Middle frontal gyrus (tissue), 1 donor: ENCODE results near the gene JAKMIP3.
"Not testable (repeated sequence)": the region's sequence is repeated elsewhere in the genome, so short reads cannot be mapped to it uniquely, and the experiment has no call there.

Experiments
- DNase-seq: peaks from one replicate; pipeline ENCODE4 v3.0.0-alpha.2; 2015; ENCODE audit warnings: low spot score; ENCODE audit errors: extremely low spot score

Gene JAKMIP3

DNA sequence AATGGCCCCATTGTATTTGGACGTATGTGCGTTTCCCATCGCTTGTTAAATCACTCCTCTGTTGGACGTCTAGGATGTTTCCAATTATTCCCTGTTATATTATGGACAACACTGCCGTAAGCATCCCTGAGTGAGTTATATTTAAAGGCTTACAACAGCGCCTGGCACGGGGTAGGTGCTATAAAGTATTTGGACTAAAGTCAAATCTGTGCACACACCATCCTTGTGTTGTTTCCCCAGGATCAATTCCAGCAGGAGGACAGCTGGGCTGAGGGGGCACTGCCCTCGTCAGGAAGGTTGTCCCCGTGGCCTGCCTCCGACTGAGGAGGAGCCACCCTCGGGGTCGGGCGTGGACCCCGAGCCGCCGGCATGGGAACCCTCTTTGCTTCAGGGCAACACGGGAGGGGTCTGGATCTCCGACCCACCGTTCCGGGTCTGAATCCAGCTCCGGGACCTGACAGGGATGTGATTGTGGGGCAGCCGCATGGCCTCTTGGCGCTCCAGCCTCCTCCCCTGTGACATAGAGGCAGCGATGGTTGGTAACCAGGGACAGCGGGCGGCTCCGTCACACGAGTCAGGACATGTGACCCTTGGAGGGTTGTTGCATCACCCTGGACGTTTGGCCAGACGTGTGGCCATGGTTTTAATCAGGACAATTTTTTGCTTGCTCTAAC lies 1.5 kb upstream of the JAKMIP3 start:
- DNase-seq: no peak

DNA sequence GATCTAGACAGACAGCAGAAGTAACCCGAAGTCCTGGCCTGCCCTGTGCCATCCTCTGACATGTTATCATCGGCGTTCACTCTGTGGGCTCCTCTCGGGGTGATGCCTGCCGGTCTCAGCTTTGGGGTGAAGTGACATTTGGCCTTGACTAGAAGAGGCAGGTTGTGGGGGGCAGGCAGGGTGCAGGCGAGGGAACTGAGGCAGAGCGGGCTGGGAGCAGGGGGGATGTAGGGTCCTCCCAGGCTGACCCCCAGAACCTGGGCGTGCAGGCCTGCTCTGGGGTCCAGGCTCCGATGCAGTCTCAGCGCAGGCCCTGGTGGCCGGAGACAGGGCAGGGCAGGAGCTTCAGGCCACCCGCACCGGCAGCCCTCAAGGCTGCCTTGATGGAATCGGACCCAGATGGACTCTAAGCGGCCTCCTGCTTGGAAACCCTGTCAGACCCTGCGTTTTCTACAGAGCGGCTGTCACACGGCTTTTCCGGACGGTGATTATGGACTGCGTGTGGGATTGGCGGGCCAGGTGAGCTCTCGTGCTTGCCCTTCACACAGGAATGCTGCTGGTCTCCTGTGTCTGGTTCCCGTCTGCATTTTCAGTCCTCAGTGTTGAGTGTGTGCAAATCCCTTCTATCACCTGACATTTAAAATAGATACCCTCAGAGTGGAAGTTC lies 842 bp upstream of the JAKMIP3 start:
- no peak for DNase-seq

DNA sequence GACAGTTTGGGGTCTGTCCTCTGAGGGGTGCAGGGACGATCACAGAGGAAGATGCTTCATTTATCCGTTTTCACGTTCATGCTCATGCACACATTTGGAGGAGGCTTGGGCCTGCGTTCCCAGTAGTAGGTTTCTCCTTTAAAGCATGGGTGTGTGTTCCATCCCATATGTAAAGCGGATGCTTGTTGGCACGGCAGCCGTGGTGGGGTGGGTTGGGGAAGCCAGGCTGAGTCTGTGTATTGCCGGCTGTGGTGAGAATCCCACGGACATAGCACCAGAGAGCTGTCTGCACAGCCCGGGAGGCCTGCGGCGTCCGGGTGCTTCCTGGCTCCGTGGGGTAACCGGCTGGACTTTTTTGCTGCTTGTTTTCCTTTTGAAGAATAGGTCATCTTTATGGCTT lies 440 bp downstream of the JAKMIP3 start:
- peak; percentile 5 for DNase-seq

DNA sequence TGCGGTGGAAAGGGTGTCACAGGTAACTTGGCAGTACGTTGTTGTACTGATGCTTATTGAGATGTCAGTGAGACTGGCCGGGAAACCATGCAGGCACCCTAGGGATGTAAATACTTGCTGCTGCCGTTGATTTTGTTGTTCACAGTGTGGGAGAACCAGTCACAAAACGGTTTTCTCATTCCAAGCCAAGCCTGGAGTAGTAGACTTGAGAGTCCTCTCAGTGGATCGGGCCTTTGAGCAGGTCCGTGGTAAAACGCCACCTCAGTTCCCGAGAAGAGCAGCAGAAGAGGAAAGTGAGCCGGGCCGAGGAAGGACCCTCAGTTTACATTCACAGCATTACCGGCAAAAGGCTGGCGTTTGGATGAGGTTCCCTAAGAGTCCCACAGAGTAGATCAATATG lies 1.1 kb downstream of the JAKMIP3 start:
- no peak for DNase-seq

DNA sequence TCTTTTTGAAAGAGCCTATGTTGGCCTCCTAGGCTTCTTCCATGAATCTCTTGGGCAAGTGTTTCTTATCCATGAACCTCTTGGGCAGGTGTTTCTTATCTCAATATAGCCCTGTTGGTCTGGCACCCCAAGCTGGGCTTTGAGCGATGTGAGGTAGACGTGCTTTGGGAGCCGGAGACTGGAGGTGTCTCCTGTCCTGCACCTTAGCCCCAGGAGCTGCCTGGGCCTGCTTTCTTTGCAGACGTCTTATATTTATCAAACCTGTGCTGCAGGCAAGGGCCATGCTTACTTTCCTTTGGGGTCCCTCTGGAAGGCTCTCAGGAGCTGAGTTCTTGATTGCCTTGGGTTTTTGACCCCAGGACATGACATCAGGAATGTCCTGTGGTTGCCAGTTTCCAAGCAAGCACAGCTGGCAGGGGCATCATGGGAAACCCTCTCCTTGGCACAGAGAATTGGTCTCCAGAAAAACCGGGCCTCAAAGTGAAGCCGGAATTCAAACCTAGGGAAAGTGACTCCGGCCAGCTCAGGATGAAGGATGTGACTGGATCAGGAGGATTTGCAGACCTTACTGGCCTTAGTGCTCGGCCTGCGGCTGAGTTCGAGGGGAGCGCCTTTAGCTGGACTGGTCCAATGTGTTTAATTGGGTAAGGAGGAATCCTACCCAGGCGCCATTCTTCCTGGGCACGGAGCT lies 2.8 kb downstream of the JAKMIP3 start:
- no peak for DNase-seq

DNA sequence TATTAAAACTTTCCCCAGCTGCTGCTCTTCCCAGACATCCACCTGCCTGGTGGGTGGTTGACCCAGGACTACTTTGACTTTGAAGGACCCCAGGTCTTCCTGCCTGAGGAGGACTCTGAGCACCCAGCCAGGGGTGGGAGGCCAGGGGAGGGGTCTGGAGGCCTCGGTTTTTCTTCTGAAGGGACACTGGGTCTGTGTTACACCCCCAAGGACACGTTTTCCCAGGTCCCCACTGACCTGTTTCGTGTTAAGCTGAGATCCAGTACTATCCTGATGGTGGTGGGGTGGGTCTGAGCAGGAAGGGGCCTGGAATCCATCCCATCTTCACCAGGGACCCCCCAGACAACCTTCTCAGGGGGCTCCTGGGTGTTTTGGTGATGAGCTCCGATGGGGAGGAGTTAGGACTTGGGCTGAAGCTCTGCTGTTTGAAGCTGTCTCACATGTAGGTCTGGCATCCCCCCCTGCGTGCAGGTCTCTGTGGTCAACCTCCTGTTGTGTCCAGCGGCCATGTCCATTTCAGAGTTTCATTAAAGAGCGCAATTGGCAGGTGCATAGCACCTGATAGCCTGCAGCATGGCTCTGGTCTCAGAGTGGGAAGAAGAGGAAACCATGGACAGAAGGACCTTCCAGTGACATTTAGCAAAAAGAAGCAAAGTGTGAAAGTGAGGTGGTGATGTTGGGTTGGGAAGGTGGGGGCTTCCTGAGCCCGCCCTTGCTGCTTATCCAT lies 3.5 kb downstream of the JAKMIP3 start:
- DNase-seq: no peak

DNA sequence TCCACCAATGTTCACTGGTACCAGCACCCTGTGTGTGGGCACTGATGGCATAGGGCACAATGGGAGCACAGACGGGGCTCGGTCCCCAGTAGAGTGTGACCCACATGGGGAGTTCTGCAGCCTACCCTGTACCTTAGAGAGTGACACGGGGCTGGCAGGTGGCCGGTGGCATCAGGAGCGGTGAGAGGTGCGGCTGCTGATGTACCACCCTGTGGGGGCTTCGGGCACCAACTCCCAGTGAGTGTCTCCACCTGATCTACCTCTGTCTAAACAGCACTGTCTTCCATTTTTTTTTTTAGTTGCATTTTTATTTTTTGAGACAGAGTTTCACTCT lies 4.1 kb downstream of the JAKMIP3 start:
- DNase-seq: no peak

DNA sequence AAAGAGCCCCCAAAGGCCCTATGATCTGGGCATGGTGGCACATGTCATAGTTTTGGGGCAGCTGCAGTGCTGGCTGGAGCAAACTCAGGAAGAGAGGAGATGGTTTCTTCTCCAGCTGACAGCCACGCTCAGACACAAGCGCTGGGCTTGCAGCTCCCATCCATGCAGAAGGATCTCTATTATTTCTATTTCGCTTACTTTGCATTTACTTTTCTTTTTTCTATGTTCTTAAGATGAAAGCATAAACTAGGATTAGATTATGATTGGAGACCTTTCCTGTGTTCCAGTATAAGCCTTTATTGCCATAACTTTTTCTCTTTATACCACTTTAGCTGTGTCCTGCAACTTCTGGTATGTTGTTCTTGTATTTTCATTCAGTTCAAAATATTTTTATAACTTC lies 5.0 kb downstream of the JAKMIP3 start:
- no peak for DNase-seq

DNA sequence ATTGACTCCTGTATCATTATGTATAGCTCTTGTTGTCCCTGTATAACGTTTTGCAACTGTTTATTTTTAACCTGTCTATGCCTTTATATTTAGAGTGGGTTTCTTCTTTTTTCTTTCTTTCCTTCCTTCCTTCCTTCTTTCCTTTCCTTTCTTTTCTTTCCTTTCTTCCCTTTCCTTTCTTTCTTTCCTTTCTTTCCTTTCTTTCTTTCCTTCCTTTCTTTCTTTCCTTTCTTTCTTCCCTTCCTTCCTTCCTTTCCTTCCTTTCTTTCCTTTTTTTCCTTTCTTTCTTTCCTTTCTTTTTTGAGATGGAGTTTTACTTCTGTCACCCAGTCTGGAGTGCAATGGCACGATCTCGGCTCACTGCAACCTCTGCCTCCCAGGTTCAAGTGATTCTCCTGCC lies 5.9 kb downstream of the JAKMIP3 start:
- no peak for DNase-seq

DNA sequence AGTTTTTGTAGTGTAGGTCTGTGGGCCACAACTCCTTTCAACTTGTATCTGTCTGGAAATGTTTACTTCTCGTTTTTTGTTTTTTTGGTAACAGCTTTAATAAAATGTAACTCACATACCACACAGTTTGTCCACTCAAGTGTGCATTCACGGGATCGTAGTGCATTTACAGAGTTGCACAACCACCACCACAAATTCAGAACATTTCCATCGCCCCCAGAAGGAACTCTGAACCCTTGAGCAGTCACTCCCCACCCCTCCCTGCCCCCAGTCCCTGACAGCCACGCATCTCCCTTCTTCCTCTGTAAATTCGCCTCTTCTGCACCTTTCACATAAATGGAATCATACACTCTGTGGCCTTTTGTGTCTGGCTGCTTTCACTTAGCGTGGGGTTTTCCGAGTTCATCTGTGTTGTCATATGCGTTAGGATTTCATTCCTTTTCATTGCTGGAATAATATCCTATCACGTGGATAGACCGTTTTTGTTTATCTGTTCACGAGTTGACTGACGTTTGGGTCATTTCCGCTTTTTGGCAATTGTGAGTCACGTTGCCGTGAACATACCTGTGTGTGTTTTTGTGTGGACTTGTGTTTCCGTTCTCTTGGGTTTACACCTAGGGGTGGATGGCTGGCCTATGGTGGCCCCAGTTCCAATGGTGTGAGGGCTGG lies 10.3 kb downstream of the JAKMIP3 start:
- no peak for DNase-seq

DNA sequence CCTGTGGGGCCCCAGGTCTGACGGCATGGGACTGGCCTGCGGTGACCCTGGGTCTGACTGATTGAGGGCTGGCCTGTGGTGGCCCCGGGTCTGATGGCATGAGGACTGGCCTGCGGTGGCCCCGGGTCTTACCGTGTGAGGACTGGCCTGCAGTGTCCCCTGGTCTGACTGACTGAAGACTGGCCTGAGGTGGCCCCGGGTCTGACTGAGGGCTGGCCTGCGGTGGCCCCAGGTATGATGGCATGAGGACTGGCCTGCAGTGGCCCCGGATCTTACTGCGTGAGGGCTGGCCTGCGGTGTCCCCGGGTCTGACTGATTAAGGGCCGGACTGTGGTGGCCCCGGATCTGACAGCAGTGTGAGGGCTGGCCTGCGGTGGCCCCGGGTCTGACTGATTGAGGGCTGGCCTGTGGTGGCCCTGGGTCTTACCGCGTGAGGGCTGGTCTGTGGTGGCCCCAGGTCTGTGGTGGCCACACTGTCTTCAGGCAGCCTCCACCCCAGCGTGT lies 10.9 kb downstream of the JAKMIP3 start:
- no peak for DNase-seq

DNA sequence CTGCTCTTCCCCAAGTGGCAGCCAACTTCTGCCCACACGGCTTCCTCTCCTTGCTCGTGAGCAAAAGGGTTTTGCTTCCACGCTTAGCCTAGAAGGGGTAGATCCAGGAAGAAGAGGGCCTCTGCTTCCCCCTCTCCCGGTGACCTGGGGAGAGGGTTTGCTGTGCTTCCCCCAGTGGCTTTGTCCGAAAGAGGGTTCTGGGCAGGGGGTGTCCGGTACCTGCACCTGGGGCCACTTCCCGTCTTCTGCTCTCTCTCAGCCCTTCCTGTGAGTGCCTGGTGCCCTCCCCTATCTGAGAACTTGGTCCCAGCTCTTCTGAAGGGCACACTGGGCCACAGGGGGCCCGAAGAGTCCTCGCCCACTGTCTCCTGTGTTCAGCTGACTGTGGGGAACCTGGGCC lies 11.3 kb downstream of the JAKMIP3 start:
- no peak for DNase-seq

DNA sequence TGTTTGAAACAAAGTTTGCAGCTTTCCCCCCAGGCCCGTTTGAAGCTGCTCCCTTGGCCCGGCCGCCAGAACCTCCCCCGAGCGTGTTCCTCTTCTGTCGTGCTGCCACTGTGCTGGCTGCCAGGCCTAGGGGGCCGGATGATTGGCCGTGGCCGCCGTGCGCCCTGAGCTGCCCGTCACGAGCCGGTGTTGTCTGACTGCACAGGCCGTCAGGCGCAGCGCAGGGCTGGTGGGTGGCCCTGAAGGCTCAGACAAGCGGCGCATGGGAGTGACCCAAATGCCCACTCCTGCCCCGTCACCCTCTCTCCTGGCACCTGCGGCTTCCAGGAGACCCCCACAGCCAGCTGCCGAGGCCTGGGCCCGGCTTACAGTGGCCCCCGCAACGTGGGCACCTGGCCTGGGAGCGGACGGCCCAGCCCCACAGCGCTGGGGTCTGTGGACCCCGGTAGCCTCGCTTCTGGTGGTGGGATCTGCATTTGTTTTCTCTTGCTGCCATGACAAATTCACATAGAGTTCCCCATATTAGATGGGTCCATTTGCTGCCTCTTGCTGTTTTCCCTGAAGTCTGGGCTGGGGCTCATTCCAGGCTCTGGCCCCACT lies 13.1 kb downstream of the JAKMIP3 start:
- no peak for DNase-seq

DNA sequence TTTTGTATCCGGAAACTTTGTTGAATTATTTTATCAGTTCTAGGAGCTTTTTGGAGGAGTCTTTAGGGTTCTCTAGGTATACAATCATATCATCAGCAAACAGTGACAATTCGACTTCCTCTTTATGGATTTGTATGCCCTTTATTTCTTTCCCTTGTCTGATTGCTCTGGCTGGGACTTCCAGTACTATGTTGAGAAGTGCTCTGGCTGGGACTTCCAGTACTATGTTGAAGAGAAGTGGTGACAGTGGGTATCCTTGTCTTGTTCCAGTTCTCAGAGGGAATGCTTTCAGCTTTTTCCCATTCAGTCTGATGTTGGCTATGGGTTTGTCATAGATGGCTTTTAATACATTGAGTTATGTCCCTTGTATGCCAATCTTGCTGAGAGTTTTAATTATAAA lies 18.6 kb downstream of the JAKMIP3 start:
- DNase-seq: not testable (repeated sequence)

DNA sequence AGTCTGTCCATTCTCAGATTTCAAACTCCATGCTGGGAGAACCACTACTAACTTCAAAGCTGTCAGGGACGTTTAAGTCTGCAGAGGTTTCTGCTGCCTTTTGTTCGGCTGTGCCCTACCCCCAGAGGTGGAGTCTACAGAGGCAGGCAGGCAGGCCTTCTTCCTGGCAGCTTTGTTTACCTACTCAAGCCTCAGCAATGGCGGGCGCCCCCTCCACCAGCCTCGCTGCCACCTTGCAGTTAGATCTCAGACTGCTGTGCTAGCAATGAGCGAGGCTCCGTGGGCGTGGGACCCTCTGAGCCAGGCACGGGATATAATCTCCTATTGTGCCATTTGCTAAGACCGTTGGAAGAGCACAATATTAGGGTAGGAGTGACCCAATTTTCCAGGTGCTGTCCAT lies 27.5 kb downstream of the JAKMIP3 start:
- DNase-seq: not testable (repeated sequence)

DNA sequence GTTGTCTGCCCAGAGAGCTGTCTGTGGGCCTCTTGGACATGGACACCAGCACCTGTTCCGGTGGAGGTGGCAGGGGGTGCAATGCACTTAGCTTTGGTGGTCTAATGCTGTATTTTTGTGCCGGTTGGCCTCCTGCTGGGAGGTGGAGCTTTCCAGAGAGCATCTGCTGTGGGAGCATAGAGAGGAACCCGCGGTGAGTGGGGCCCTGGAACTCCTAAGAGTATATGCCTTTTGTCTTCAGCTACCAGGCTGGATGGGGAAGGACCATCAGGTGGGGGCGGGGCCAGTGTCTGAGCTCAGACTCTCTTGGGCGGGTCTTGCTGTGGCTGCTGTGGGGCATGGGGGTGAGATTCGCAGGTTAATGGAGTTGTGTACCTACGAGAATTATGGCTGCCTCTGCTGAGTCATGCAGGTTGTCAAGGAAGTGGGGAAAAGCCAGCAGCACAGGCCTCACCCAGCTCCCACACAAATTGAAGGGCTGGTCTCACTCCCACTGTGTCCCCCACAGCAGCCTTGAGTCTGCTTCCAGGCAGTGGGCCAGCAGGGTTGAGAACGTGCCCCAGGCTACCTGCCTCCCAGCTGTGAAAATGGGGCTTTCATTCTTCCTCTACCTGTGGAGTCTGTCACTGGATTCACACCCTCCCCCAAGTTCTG lies 29.0 kb downstream of the JAKMIP3 start:
- DNase-seq: no peak

DNA sequence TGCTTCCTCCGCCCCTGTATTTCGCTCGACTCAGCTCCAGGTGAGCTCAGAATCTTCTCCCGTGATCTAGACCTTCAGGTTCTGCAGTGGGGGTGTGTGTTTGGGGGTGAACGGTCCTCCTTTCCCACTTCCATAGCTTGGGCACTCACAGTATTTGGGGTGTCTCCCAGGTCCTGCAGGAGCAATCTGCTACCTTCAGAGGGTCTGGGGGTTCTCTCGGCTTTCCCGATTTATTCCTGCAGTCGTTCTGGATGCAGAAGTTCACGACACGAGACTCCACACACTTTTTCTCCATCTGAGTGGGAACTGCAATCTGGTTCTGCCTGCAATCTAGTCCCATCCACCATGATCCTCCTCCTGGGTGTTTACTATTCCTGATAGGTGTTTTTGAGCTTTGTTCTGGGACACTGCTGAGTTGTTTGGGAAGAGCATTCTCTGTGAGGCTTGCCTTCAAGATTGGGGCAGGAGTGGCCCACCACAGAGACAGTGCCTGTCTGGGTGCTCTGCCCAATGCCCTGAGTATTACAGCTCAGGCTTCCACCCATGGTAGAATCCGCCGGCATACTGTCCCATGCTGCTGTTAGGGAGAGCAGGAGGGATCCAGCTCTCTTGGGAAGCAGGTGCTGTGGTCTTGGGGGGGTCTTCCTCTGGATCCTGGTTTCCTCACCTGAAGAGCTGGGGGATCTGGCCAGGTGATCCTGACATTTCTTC lies 29.8 kb downstream of the JAKMIP3 start:
- no peak for DNase-seq

DNA sequence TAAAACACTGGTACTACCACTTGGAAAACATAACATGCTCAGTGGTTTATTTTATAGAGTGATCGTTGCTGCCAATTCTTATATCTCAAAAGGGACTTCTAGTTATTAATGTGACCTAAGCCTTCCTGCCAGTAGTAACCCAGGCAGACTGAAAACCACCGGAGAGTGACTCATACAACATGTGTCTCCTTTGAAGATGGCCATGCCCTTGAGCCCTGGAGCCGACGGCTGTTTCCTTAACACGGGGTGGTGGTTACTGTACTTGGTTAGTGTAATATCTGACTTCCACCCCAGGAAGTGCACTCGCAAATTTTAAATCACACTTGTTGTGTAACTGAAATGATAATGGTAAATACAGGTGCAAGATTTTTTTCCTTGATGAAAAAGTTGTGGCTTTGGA lies 30.5 kb downstream of the JAKMIP3 start:
- no peak for DNase-seq

DNA sequence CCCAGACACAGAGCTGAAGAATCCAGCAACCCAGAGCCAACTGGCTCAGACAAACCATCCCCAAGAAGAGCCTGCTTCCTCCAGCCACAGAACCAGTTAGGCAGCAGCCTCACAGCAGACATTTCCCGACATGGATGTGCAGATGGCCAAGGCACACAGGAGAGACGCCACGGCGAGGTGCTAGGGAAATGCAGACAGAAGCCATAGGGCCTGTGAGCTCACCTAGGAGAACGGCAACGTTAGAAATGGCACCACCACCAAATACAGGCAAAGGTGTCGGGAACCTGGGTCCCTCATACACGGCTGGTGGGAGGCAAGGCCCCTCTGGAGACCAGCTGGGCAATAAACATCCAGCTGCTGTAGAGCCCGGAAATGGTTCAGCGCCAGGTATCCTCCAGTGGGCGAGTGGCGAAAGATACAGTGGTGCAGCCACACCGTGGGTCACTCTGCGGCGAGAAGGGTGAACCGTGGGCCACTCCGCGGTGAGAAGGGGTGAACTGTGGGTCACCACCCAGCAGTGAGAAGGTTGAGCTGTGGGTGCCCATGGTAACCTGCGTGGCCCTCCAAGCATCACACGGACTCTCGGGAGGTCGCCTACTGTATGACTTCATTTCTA lies 31.2 kb downstream of the JAKMIP3 start:
- DNase-seq: no peak
